Esophagus muscularis mucosa (tissue), 4 donors: ENCODE measurements around the gene GEMIN7. TPM values are rescaled to one million over a fixed set of nuclear protein-coding genes. Genes with fewer than 3 reads are reported as not detected.

Experiments
- DNase-seq: peaks from one replicate; pipeline ENCODE4 v3.0.0-alpha.2; 2017; ENCODE audit errors: extremely low spot score
- H3K27ac ChIP-seq, 4 donors: fragments of 200-600 bp; sonication (generic); replicated peaks in 1 of 4; 1 replicate in 3 of 4; 2 replicates in 1 of 4; pipeline ENCODE4 v1.5.1; 2016 to 2019; ENCODE audit warnings: mild to moderate bottlenecking in 1 of 4
- H3K27me3 ChIP-seq, 4 donors: fragments of 200-600 bp; sonication (generic); one replicate each; pipeline versions ENCODE4 v1.5.1 to v1.6.0; 2016 to 2019
- H3K36me3 ChIP-seq, 4 donors: fragments of 200-600 bp; sonication (generic); one replicate each; pipeline ENCODE4 v1.5.1; 2016 to 2019
- H3K4me1 ChIP-seq, 4 donors: fragments of 200-600 bp; sonication (generic); one replicate each; pipeline ENCODE4 v1.5.1; 2016 to 2019
- H3K4me3 ChIP-seq, 4 donors: fragments of 200-600 bp; sonication (generic); 1 replicate in 2 of 4; 2 replicates in 2 of 4; pipeline ENCODE4 v1.5.1; 2016 to 2019; ENCODE audit warnings: mild to moderate bottlenecking in 4 of 4, moderate library complexity in 1 of 4
- H3K9me3 ChIP-seq, 4 donors: fragments of 200-600 bp; sonication (generic); 1 replicate in 3 of 4; 2 replicates in 1 of 4; pipeline ENCODE4 v1.5.1; 2016 to 2019
- CTCF ChIP-seq, 3 experiments: fragments of 200-600 bp in 2 of 3; fragments of 450-650 bp in 1 of 3; sonication (generic) in 2 of 3; IDR thresholded peaks; one replicate each; pipeline ENCODE4 v1.5.1; 2017 to 2019; ENCODE audit warnings: antibody characterized with exemption in 3 of 3, mild to moderate bottlenecking in 2 of 3, moderate library complexity in 1 of 3
- EP300 ChIP-seq: sonication (generic); formaldehyde crosslinking; IDR thresholded peaks from one replicate; pipeline ENCODE4 v1.6.1; 2017; ENCODE audit warnings: antibody characterized with exemption
- POLR2A ChIP-seq: fragments of 450-650 bp; IDR thresholded peaks from one replicate; pipeline ENCODE4 v1.6.1; 2017; ENCODE audit warnings: antibody characterized with exemption, moderate library complexity, mild to moderate bottlenecking, low read depth
- POLR2AphosphoS5 ChIP-seq, 2 donors: sonication (generic); formaldehyde crosslinking; IDR thresholded peaks; one replicate each; pipeline ENCODE4 v1.6.1; 2017; ENCODE audit warnings: antibody characterized with exemption in 2 of 2
- WGBS: methylation state at CpG from one replicate; pipeline ENCODE4 v1.1.5; 2018; 5-methylcytosine and 5-hydroxymethylcytosine counted together
- intact Hi-C: fragments of 100-400 bp; cut with DNase I; formaldehyde crosslinking; loops from one replicate; pipeline ENCODE4 v1.15.1; 2023
- total RNA-seq, 4 donors: library from RNA; depleted of rRNA; stranded (reverse); fragments of >200 nt; gene quantifications; one replicate each; pipeline versions ENCODE4 v1.1.0 to v1.2.1, GENCODE V29; 2016

GEMIN7 gene
- total RNA-seq, 4 donors from 2014 or later = 12.3 to 19.1 (median 15.3) TPM

GRCh38 chr19:45071545-45071938, 7.5 kb upstream of the GEMIN7 start:
- intact Hi-C loops = loop anchor here (10.0 kb wide), 1 partner anchor 177 kb away; the partner anchor contains the start of gene TOMM40
- H3K36me3 ChIP-seq = peaks cover 33 to 61% (median 57%) of the 10 kb centered on the region in 4 donors
- H3K27ac ChIP-seq = no peak overlapping the region
- no peaks in the 10 kb centered on the region for H3K27me3 ChIP-seq
- H3K9me3 ChIP-seq = no peaks in the 10 kb centered on the region
- 92% methylated on average over 20 of the region's 25 CpGs for WGBS
- no peak overlapping the region for H3K4me3 ChIP-seq
- no peak for TF ChIP-seq CTCF (IDR thresholded peaks at IDR 0.05)
- TF ChIP-seq POLR2A = no peak
- no peak for TF ChIP-seq POLR2AphosphoS5 (IDR thresholded peaks at IDR 0.05)
- TF ChIP-seq EP300 = no peak
- no peak for DNase-seq
- peaks cover under 1 to 19% (median 18%) of the 10 kb centered on the region in 4 donors for H3K4me1 ChIP-seq

DNA sequence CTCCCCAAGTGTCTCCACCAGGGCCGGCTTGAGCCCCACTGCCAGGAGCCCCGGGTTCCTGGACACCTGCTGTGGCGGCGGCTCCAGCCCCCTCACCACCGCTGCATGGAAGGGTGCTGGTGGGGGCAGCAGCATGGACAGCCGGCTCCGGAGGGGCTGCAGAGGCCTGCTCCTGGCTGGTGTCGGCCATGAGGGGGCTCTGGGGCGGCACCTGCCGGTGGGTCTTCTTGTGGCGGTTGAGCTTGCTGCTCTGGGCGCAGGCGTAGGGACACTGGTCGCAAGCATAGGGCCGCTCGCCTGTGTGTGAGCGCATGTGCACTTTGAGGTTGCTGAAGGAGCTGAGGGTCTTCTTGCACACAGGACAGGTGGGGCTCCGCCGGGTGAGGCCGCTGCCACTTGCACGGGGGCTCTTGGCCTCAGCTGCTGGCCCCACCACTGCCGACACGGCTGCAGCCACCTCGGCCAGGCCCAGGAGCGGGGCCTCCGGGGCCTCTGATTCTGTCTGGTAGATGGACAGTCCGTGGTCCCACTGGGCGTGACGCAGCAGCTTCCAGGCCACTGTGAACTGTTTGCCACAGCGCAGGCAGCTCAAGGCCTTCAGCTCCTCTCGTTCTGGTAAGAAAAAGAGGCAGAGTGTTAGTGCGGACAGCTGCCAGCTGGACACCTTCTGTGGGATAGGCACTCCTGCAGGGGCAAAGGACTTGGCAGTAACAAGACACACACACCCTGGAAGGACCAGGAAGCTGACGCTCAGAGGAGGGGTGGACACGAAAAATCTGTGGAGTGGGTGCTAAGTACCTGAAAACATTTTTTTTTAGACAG, 6.9 kb upstream of the GEMIN7 start:
- WGBS = 70% methylated on average over 4 of the region's 34 CpGs
- intact Hi-C loops = loop anchor here (10.0 kb wide), 1 partner anchor 177 kb away; the partner anchor contains the start of gene TOMM40

GRCh38 chr19:45074744-45075300, 4.2 kb upstream of the GEMIN7 start:
- Histone ChIP-seq H3K4me1 (peaks cover 18 to 35% (median 34%) of the 10 kb centered on the region in 4 donors), H3K9me3 (no peaks in the 10 kb centered on the region), H3K27ac (peak overlapping the region; percentile 44 to 67 (median 54)), H3K36me3 (peaks cover 10 to 28% (median 24%) of the 10 kb centered on the region in 4 donors), H3K27me3 (no peaks in the 10 kb centered on the region), H3K4me3 (peak overlapping the region in 3 of 4 donors; percentile 54 to 64 (median 55))
- DNase-seq = no peak
- intact Hi-C loops = loop anchor here (10.0 kb wide), 1 partner anchor 180 kb away; the partner anchor contains the start of gene TOMM40
- 94% methylated on average over 4 of the region's 11 CpGs for WGBS
- TF ChIP-seq POLR2A (no peak), EP300 (no peak), POLR2AphosphoS5 (IDR thresholded peaks at IDR 0.05) (no peak), CTCF (IDR thresholded peaks at IDR 0.05) (no peak)

More for the DNA sequence above, 6.9 kb upstream of the GEMIN7 start:
- Histone ChIP-seq H3K27me3 (no peaks in the 10 kb centered on the region), H3K4me3 (no peak overlapping the region), H3K27ac (no peak overlapping the region), H3K4me1 (peaks cover 6 to 25% (median 24%) of the 10 kb centered on the region in 4 donors), H3K36me3 (peaks cover 27 to 55% (median 50%) of the 10 kb centered on the region in 4 donors), H3K9me3 (no peaks in the 10 kb centered on the region)
- no peak for TF ChIP-seq POLR2AphosphoS5 (IDR thresholded peaks at IDR 0.05)
- TF ChIP-seq EP300 = no peak
- no peak for TF ChIP-seq CTCF (IDR thresholded peaks at IDR 0.05)
- TF ChIP-seq POLR2A = no peak
- DNase-seq = no peak

DNA sequence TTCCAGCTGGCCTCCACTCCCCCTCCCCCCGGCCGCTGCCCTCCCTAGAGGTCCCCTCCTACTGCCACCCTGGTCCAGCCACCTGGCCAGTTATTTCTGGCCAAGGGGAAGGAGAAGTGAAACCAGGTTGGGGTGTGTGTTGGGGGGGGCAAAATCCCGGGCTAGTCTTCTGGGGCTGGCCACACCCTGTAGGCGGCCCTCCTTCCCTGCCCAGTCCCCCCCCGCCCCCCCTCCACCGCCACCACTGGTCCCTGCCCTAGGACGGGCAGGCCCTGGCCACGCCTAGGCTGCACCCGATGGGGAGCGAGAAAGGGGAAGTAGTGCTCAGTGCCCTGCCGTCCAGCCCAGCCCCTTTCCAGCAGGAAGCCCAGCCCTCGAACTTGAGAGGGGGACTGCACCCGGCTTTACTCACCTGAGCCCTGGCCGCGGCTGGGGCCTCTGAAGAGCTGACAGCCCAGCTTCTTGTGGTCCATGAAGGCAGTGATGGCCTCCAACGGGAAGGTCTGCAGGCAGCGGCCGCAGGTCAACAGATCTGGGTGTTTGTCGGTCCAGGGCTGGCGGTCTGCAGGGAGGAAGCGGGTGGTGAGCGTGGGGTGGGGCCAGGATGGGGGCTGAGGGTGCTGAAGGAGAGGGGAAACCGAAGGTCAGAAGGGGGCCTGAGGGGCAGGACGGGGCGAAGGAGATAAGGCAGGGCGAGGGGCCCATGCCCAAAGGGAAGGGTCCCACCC, 3.6 kb upstream of the GEMIN7 start:
- peaks cover 3 to 22% (median 17%) of the 10 kb centered on the region in 4 donors for H3K36me3 ChIP-seq
- no peaks in the 10 kb centered on the region for H3K27me3 ChIP-seq
- TF ChIP-seq POLR2AphosphoS5 (IDR thresholded peaks at IDR 0.05) (peak in 1 of 2 donors; percentile 44), POLR2A (no peak)
- H3K4me1 ChIP-seq = peaks cover 24 to 42% (median 41%) of the 10 kb centered on the region in 4 donors
- WGBS = 34% methylated on average over 17 of the region's 26 CpGs
- peak overlapping the region; percentile 54 to 64 (median 56) for H3K4me3 ChIP-seq
- no peaks in the 10 kb centered on the region for H3K9me3 ChIP-seq
- intact Hi-C loops = loop anchor here (10.0 kb wide), 1 partner anchor 181 kb away; the partner anchor contains the start of gene TOMM40
- no peak for DNase-seq
- H3K27ac ChIP-seq = peak overlapping the region; percentile 44 to 69 (median 64)
